ENCODE measurements around the gene CGRRF1.

Gene CGRRF1

GRCh38 chr14:54556535-54556934, 46.8 kb downstream of the CGRRF1 start:
- Histone ChIP-seq H3K4me3 (ENCODE audit: low read length in 2 of 2) (no peak overlapping the region), H3K9ac (ENCODE audit: low read depth in 1 of 2, low read length in 2 of 2) (no peak overlapping the region), H3K4me1 (ENCODE audit: control insufficient read depth in 2 of 2, insufficient read depth in 2 of 2, low read length in 2 of 2) (no peaks in the 10 kb centered on the region), H3K9me3 (ENCODE audit: control insufficient read depth in 2 of 2, low read length in 2 of 2) (no peaks in the 10 kb centered on the region), H3K27ac (ENCODE audit: low read depth in 2 of 2, low read length in 2 of 2) (no peak overlapping the region), H3K27me3 (ENCODE audit: control insufficient read depth in 2 of 2, insufficient read depth in 2 of 2, low read length in 2 of 2) (no peaks in the 10 kb centered on the region), H3K36me3 (ENCODE audit: control insufficient read depth in 2 of 2, insufficient read depth in 2 of 2, low read length in 2 of 2) (no peaks in the 10 kb centered on the region)

DNA sequence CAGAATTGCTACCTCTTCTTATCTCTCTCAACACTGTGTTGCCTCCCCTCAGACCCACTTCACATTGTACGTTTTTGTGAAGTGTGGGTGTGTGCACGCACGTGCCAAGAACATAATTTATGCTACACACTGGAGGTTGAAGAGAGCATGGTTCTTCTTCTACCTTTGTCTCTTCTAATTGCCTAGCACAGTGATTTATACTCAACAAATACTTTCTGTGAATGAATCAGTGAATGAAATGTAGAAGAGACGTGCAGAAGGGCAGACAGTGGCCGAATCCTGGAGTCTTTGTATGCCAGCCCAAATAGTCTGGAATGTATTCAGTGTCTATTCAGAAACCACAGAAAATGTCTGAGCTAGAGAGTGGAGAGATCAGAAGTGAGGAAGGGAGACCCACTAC, 52.6 kb downstream of the CGRRF1 start:
- H3K4me1 ChIP-seq (ENCODE audit: control insufficient read depth in 2 of 2, insufficient read depth in 2 of 2, low read length in 2 of 2): peaks cover 9 to 13% of the 10 kb centered on the region in 2 donors
- H3K9me3 ChIP-seq (ENCODE audit: control insufficient read depth in 2 of 2, low read length in 2 of 2): no peaks in the 10 kb centered on the region
- no peak overlapping the region for H3K4me3 ChIP-seq (ENCODE audit: low read length in 2 of 2)
- H3K9ac ChIP-seq (ENCODE audit: low read depth in 1 of 2, low read length in 2 of 2): no peak overlapping the region
- H3K36me3 ChIP-seq (ENCODE audit: control insufficient read depth in 2 of 2, insufficient read depth in 2 of 2, low read length in 2 of 2): no peaks in the 10 kb centered on the region
- H3K27ac ChIP-seq (ENCODE audit: low read depth in 2 of 2, low read length in 2 of 2): no peak overlapping the region
- H3K27me3 ChIP-seq (ENCODE audit: control insufficient read depth in 2 of 2, insufficient read depth in 2 of 2, low read length in 2 of 2): no peaks in the 10 kb centered on the region

DNA sequence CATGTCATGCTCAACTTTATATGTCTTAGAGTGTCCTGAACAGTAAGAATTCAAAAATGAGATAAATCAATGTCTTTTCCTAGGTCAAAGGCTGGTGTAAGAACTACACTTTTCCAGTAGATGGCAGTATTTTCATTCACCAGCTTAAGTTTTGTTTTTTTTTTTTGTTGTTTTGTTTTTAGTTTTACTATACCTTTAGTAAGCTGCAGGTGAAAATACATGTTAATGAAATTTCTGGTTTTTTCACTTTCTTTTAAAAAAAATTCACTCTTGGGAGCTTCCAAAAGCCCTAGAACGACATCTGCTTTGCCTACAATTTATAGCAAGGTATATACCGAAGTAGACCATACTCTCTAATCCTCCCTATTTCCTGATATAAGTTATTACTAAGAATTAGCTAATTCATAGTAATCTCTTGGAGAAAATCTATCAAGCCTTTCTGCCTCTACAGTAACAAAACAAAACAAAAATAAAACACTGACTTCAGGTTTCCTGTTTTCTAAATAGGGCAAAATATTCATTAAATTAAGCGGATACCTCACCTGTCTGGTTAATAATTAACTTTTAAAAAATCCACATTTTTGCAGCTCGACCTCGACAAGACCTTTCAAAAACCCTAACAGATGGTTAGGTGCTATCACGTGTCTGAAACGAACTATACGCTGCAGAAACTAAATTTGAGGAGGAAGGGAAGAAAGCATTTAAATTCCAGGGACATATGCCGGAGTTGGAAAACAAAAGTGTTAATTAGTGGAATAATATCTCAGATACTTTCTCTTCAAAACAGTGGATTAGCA, 54.6 kb downstream of the CGRRF1 start:
- Histone ChIP-seq H3K36me3 (ENCODE audit: control insufficient read depth in 2 of 2, insufficient read depth in 2 of 2, low read length in 2 of 2) (no peaks in the 10 kb centered on the region), H3K4me1 (ENCODE audit: control insufficient read depth in 2 of 2, insufficient read depth in 2 of 2, low read length in 2 of 2) (peaks cover 13 to 14% of the 10 kb centered on the region in 2 donors), H3K9me3 (ENCODE audit: control insufficient read depth in 2 of 2, low read length in 2 of 2) (no peaks in the 10 kb centered on the region), H3K4me3 (ENCODE audit: low read length in 2 of 2) (peak overlapping the region; percentile 80 to 88), H3K9ac (ENCODE audit: low read depth in 1 of 2, low read length in 2 of 2) (peak overlapping the region; percentile 87 to 99), H3K27me3 (ENCODE audit: control insufficient read depth in 2 of 2, insufficient read depth in 2 of 2, low read length in 2 of 2) (no peaks in the 10 kb centered on the region), H3K27ac (ENCODE audit: low read depth in 2 of 2, low read length in 2 of 2) (peak overlapping the region; percentile 99)

GRCh38 chr14:54564868-54565784, 55.4 kb downstream of the CGRRF1 start:
- Histone ChIP-seq H3K4me3 (ENCODE audit: low read length in 2 of 2) (peak overlapping the region; percentile 80 to 88), H3K27ac (ENCODE audit: low read depth in 2 of 2, low read length in 2 of 2) (peak overlapping the region; percentile 99), H3K27me3 (ENCODE audit: control insufficient read depth in 2 of 2, insufficient read depth in 2 of 2, low read length in 2 of 2) (no peaks in the 10 kb centered on the region), H3K36me3 (ENCODE audit: control insufficient read depth in 2 of 2, insufficient read depth in 2 of 2, low read length in 2 of 2) (no peaks in the 10 kb centered on the region), H3K9me3 (ENCODE audit: control insufficient read depth in 2 of 2, low read length in 2 of 2) (no peaks in the 10 kb centered on the region), H3K9ac (ENCODE audit: low read depth in 1 of 2, low read length in 2 of 2) (peak overlapping the region; percentile 87 to 99), H3K4me1 (ENCODE audit: control insufficient read depth in 2 of 2, insufficient read depth in 2 of 2, low read length in 2 of 2) (peaks cover 14 to 18% of the 10 kb centered on the region in 2 donors)

DNA sequence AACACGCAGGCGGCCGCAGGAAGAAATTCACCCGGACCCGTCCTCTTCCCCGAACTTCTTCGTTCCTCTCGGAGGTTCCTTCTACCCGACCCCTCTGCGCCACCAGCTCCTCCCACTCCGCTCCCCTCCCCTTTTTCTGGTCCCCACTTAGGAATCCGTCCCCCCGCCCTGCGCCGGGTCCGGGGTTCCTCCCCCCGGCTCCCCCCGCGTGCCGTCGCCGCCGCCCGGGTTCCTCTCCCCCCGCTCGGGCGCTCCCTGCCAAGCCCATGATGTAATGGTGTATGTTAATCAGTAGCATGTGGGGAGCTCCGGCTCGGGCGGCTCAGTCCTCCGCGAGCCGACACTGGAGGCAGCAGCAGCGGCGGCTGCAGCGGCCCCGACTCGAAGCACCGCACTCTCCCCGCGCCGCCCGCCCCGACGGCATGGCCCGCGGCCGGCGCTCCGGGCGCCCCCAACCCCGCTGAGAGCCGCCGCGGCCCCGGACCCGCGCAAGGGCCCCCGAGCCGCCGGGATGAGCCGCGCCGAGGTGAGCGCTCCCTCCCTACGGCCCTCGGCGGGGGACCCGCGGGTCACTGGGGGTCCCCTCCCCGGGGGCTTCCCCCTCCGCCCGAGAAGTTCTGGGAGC, 56.2 kb downstream of the CGRRF1 start:
- Histone ChIP-seq H3K9me3 (ENCODE audit: control insufficient read depth in 2 of 2, low read length in 2 of 2) (no peaks in the 10 kb centered on the region), H3K4me1 (ENCODE audit: control insufficient read depth in 2 of 2, insufficient read depth in 2 of 2, low read length in 2 of 2) (peaks cover 16 to 18% of the 10 kb centered on the region in 2 donors), H3K36me3 (ENCODE audit: control insufficient read depth in 2 of 2, insufficient read depth in 2 of 2, low read length in 2 of 2) (no peaks in the 10 kb centered on the region), H3K27me3 (ENCODE audit: control insufficient read depth in 2 of 2, insufficient read depth in 2 of 2, low read length in 2 of 2) (no peaks in the 10 kb centered on the region), H3K9ac (ENCODE audit: low read depth in 1 of 2, low read length in 2 of 2) (peak overlapping the region; percentile 87 to 99), H3K4me3 (ENCODE audit: low read length in 2 of 2) (peak overlapping the region; percentile 81 to 88), H3K27ac (ENCODE audit: low read depth in 2 of 2, low read length in 2 of 2) (peak overlapping the region; percentile 99)

DNA sequence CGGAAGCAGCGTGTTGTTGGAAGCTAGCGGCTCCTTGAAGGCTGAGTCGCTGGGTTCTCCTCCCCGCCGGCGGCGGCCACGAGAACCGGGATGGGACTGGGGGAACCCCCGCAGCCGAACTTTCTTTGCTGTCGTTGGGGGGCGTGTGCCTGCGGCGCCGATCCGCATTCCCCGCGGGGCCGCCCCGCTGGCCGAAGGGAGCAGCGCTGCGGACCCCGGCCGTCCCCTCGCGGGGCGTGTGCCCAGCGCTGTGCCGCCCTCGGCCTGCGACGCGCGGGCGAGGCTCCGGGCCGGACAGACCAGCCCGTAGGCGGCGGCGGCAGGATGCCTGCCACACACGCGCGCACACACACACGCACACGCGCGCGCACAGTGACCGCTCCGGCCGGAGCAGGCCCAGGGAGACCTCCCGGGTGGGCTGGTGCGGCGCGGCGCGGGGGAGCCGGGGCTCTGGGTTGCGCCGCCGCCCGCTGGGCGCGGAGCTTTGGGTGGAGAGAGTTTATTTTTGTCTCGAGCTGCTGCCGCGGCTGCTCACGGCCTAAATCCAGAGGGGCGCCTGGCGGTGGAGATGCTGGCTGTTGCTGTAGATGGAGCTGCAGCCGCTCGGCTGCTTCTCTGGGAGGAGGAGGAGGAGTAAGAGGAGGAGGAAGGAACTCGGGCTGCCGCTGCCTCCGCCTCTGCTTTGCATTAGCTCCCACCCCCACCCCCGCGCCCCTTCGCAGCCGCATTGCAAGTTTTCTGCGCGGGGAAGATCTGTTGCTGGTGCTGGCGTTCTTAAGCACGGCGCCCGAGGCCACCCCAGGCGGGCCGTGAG, 56.9 kb downstream of the CGRRF1 start, which contains the start of gene SAMD4A:
Gene SAMD4A, plus strand, starts transcription at position 719 of the 814 bp plus-strand sequence. CDS start 789 bp downstream, outside the sequence.
- Histone ChIP-seq H3K36me3 (ENCODE audit: control insufficient read depth in 2 of 2, insufficient read depth in 2 of 2, low read length in 2 of 2) (no peaks in the 10 kb centered on the region), H3K9me3 (ENCODE audit: control insufficient read depth in 2 of 2, low read length in 2 of 2) (no peaks in the 10 kb centered on the region), H3K4me3 (ENCODE audit: low read length in 2 of 2) (peak within 1 kb of the TSS; percentile 81 to 88), H3K9ac (ENCODE audit: low read depth in 1 of 2, low read length in 2 of 2) (peak within 1 kb of the TSS; percentile 87 to 99), H3K27ac (ENCODE audit: low read depth in 2 of 2, low read length in 2 of 2) (peak within 1 kb of the TSS; percentile 99), H3K27me3 (ENCODE audit: control insufficient read depth in 2 of 2, insufficient read depth in 2 of 2, low read length in 2 of 2) (no peaks in the 10 kb centered on the region), H3K4me1 (ENCODE audit: control insufficient read depth in 2 of 2, insufficient read depth in 2 of 2, low read length in 2 of 2) (peaks cover 16 to 18% of the 10 kb centered on the region in 2 donors)

DNA sequence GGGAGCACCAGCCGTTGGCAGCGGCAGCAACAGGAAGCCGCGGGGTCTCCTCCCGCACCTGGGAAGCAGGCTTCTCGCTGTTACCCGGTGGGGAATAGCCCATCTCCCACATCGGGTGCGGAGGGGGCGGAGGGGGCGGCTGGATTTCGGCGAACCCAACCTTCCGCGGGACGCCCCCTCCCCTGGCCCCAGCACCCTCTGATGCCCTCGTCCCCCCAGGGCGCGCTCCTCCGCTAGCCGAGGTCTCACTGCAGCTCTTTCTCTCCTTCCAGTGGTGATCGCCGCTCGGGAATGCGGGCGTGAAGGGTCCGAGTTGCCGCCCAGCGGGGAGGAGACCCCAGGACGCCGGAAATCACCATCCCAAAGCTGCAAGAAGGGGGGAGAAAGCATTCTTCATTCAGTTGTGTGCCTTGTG, 57.5 kb downstream of the CGRRF1 start:
- H3K36me3 ChIP-seq (ENCODE audit: control insufficient read depth in 2 of 2, insufficient read depth in 2 of 2, low read length in 2 of 2): no peaks in the 10 kb centered on the region
- peaks cover 16 to 18% of the 10 kb centered on the region in 2 donors for H3K4me1 ChIP-seq (ENCODE audit: control insufficient read depth in 2 of 2, insufficient read depth in 2 of 2, low read length in 2 of 2)
- H3K9me3 ChIP-seq (ENCODE audit: control insufficient read depth in 2 of 2, low read length in 2 of 2): no peaks in the 10 kb centered on the region
- peak overlapping the region; percentile 99 for H3K27ac ChIP-seq (ENCODE audit: low read depth in 2 of 2, low read length in 2 of 2)
- no peaks in the 10 kb centered on the region for H3K27me3 ChIP-seq (ENCODE audit: control insufficient read depth in 2 of 2, insufficient read depth in 2 of 2, low read length in 2 of 2)
- H3K9ac ChIP-seq (ENCODE audit: low read depth in 1 of 2, low read length in 2 of 2): peak overlapping the region; percentile 87 to 99
- H3K4me3 ChIP-seq (ENCODE audit: low read length in 2 of 2): peak overlapping the region; percentile 81 to 88

DNA sequence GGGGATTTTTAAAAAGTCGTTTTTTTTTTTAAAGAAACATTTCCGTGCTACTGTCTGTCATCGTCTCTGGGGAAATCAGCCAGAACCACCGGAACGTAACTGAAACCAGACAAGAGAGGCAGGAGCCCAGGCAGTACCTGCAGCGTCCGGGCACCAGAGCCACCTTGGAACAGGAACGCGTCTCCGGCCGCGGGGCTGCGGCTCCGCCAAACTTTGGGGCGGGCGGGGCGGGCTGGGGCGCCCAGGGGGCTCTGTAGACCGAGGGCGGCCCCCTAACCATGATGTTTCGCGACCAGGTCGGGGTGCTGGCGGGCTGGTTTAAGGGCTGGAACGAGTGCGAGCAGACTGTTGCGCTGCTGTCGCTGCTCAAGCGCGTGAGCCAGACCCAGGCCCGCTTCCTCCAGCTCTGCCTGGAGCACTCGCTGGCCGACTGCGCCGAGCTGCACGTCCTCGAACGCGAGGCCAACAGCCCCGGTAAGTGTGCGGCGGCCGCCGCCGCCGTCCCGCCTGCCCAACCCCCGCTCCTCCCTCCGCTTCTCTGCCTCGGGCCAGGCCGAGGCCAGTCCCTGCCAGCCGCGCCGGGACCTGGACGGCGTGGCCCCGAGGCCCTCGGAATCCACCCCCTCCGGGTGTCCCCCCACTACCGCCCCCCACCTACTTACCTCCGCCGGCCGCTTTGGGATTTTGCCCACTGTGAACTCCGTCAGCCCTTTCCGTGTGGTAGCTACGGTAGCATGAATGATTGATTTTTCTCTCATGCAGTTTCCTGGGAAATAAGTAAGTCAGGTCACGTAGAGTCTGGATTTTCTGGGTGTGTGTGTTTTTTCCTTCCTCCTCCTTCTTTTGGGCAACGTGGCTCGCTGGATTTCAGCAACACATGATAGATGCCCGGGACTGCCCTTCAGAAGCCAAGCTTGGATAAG, 58.2 kb downstream of the CGRRF1 start:
- H3K27me3 ChIP-seq (ENCODE audit: control insufficient read depth in 2 of 2, insufficient read depth in 2 of 2, low read length in 2 of 2): no peaks in the 10 kb centered on the region
- peak overlapping the region; percentile 87 to 99 for H3K9ac ChIP-seq (ENCODE audit: low read depth in 1 of 2, low read length in 2 of 2)
- H3K36me3 ChIP-seq (ENCODE audit: control insufficient read depth in 2 of 2, insufficient read depth in 2 of 2, low read length in 2 of 2): no peaks in the 10 kb centered on the region
- H3K9me3 ChIP-seq (ENCODE audit: control insufficient read depth in 2 of 2, low read length in 2 of 2): no peaks in the 10 kb centered on the region
- H3K4me3 ChIP-seq (ENCODE audit: low read length in 2 of 2): peak overlapping the region; percentile 81 to 88
- peaks cover 16 to 18% of the 10 kb centered on the region in 2 donors for H3K4me1 ChIP-seq (ENCODE audit: control insufficient read depth in 2 of 2, insufficient read depth in 2 of 2, low read length in 2 of 2)
- H3K27ac ChIP-seq (ENCODE audit: low read depth in 2 of 2, low read length in 2 of 2): peak overlapping the region; percentile 99
